GM12891 (cell line): Measurements from ENCODE around the gene PRPF39.

ENCODE experiments used
- PAX5 ChIP-seq: IDR thresholded peaks from 2 replicates; pipeline ENCODE4 v1.6.1; 2011; ENCODE audit warnings: low read length, moderate library complexity, mild to moderate bottlenecking; ENCODE audit not compliant: insufficient read depth, severe bottlenecking
- POLR2A ChIP-seq: IDR thresholded peaks from 2 replicates; pipeline ENCODE4 v1.6.1; 2011; ENCODE audit warnings: low read depth, low read length, control low read depth
- POLR2AphosphoS5 ChIP-seq: IDR thresholded peaks from 2 replicates; pipeline ENCODE4 v1.6.1; 2011; ENCODE audit warnings: low read depth, low read length, control low read depth
- POU2F2 ChIP-seq: IDR thresholded peaks from 2 replicates; pipeline ENCODE4 v1.6.1; 2011; ENCODE audit warnings: low read depth, mild to moderate bottlenecking, control low read depth, low read length, moderate library complexity
- SPI1 ChIP-seq: IDR thresholded peaks from 2 replicates; pipeline ENCODE4 v1.6.1; 2011; ENCODE audit warnings: low read depth, low read length, control low read depth
- TAF1 ChIP-seq: IDR thresholded peaks from 2 replicates; pipeline ENCODE4 v1.6.1; 2011; ENCODE audit warnings: low read depth, low read length, control low read depth

DNA sequence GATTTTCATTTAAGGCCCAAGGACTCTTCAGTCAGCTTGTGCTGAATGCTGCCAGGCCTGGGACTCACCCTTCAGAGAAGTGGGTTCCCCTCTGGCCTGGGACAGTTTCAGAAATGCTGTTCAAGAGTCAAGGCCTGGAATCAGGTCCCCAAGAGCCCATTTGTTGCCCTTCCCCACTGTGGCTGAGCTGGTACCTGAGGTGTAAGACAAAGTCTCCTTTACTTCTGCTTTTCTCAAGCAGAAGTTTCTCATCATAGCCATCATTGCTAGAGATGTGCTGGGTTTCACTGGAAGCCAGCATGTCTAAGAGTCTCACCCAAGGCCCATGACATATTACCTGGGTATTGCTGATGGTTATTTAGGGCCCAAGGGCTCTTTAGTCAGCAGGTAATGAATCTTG is 60.7 kb downstream of the PRPF39 start:
- TF ChIP-seq POLR2AphosphoS5: no peak
- no peak for TF ChIP-seq TAF1
- TF ChIP-seq POLR2A: no peak
- no peak for TF ChIP-seq SPI1
- no peak for TF ChIP-seq POU2F2
- no peak for TF ChIP-seq PAX5
